Measurements from ENCODE around the gene BCAP31. TPM values are rescaled to one million over a fixed set of nuclear protein-coding genes. Genes with fewer than 3 reads are reported as not detected.

Gene BCAP31
- total RNA-seq, 1 donor from 2014 or later = 219 TPM

DNA sequence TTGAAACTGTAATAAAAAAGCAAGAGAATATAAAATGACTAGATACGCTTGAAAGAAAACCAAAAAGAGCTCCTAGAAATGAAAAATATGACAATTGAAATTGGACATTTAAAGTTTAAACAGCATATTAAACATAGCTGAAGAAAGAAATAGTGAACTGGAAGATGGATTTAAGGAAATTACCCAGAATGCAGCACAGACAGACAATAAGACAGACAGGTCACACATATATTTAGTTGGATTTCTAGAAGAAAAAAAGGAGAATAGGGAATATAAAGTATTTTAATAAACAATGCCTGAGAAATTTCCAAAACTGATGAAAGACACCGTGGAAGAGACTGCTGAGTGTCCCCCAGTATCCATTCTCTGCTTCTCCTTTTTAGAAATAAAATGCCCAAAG lies 70.6 kb downstream of the BCAP31 start:
- Histone ChIP-seq H3K79me2 (ENCODE audit: insufficient read depth, low read length) (no peaks in the 10 kb centered on the region), H4K20me1 (ENCODE audit: insufficient read depth, low read length) (no peaks in the 10 kb centered on the region), H3K4me2 (ENCODE audit: low read length) (no peak overlapping the region), H3K4me1 (ENCODE audit: insufficient read depth, low read length) (no peaks in the 10 kb centered on the region), H3K4me3 (ENCODE audit: insufficient read depth, low read depth, low read length) (no peak overlapping the region), H3K9me3 (ENCODE audit: insufficient read depth, low read depth, low read length) (no peaks in the 10 kb centered on the region), H2AFZ (ENCODE audit: low read depth, low read length) (no peak overlapping the region), H3K36me3 (ENCODE audit: insufficient read depth, low read length) (no peaks in the 10 kb centered on the region), H3K27ac (ENCODE audit: low read depth, low read length) (no peak overlapping the region), H3K27me3 (ENCODE audit: insufficient read depth, low read length) (no peaks in the 10 kb centered on the region), H3K9ac (ENCODE audit: low read length) (no peak overlapping the region)
- no peak overlapping the region for H3K27ac Mint-ChIP-seq (ENCODE audit: unreplicated experiment)
- no peak for TF ChIP-seq EZH2 (IDR thresholded peaks at IDR 0.05; ENCODE audit: insufficient read depth, low read length)
- TF ChIP-seq, protein P1, sequence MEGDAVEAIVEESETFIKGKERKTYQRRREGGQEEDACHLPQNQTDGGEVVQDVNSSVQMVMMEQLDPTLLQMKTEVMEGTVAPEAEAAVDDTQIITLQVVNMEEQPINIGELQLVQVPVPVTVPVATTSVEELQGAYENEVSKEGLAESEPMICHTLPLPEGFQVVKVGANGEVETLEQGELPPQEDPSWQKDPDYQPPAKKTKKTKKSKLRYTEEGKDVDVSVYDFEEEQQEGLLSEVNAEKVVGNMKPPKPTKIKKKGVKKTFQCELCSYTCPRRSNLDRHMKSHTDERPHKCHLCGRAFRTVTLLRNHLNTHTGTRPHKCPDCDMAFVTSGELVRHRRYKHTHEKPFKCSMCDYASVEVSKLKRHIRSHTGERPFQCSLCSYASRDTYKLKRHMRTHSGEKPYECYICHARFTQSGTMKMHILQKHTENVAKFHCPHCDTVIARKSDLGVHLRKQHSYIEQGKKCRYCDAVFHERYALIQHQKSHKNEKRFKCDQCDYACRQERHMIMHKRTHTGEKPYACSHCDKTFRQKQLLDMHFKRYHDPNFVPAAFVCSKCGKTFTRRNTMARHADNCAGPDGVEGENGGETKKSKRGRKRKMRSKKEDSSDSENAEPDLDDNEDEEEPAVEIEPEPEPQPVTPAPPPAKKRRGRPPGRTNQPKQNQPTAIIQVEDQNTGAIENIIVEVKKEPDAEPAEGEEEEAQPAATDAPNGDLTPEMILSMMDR (IDR thresholded peaks at IDR 0.05; ENCODE audit: insufficient read depth, low read depth, low read length) = no peak
- no peaks in the 10 kb centered on the region for H3K4me1 Mint-ChIP-seq (ENCODE audit: low read depth, unreplicated experiment)
- FAIRE-seq = no peak
- H3K27me3 Mint-ChIP-seq (ENCODE audit: low read depth, unreplicated experiment) = peaks cover 10% of the 10 kb centered on the region
- DNase-seq (ENCODE audit: low read depth) = no peak
- H3K36me3 Mint-ChIP-seq (ENCODE audit: low read depth, unreplicated experiment) = no peaks in the 10 kb centered on the region
- H3K4me3 Mint-ChIP-seq (ENCODE audit: unreplicated experiment) = no peak overlapping the region
- no peaks in the 10 kb centered on the region for H3K9me3 Mint-ChIP-seq (ENCODE audit: unreplicated experiment)

DNA sequence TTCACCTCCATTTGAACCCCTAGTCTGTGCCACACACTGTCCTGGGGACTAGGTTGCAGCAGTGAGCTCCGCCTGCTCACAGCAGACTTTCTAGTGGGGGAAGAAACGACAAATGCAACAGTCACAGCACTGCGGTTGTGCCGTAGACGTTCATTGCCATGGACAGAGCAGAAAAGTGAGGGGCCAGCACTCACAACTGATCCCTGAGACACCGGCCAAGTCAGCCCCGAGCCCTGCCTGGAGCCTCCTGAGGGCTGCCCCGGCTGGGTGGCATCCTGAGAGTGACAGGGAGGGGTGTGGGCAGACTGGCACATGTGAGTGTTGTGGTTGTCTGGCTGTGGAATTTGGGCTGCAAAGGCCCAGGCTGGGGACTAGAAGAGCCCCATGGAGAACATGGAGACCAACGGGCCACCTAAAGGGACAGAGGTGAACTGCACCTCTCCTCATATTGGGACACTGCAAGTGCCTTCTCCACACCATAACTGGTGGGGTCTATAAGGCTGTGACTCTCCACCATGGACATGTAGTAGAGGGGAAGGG lies 72.6 kb downstream of the BCAP31 start:
- H2AFZ ChIP-seq (ENCODE audit: low read depth, low read length) = no peak overlapping the region
- H3K4me1 Mint-ChIP-seq (ENCODE audit: low read depth, unreplicated experiment) = no peaks in the 10 kb centered on the region
- H3K36me3 ChIP-seq (ENCODE audit: insufficient read depth, low read length) = no peaks in the 10 kb centered on the region
- no peak overlapping the region for H3K27ac ChIP-seq (ENCODE audit: low read depth, low read length)
- H3K4me2 ChIP-seq (ENCODE audit: low read length) = no peak overlapping the region
- H3K27me3 ChIP-seq (ENCODE audit: insufficient read depth, low read length) = peaks cover 9% of the 10 kb centered on the region
- H3K36me3 Mint-ChIP-seq (ENCODE audit: low read depth, unreplicated experiment) = no peaks in the 10 kb centered on the region
- DNase-seq (ENCODE audit: low read depth) = no peak
- H3K9ac ChIP-seq (ENCODE audit: low read length) = no peak overlapping the region
- no peaks in the 10 kb centered on the region for H3K4me1 ChIP-seq (ENCODE audit: insufficient read depth, low read length)
- no peak overlapping the region for H3K4me3 Mint-ChIP-seq (ENCODE audit: unreplicated experiment)
- H3K27me3 Mint-ChIP-seq (ENCODE audit: low read depth, unreplicated experiment) = peaks cover 10% of the 10 kb centered on the region
- H3K27ac Mint-ChIP-seq (ENCODE audit: unreplicated experiment) = no peak overlapping the region
- no peak overlapping the region for H3K4me3 ChIP-seq (ENCODE audit: insufficient read depth, low read depth, low read length)
- FAIRE-seq = no peak
- no peaks in the 10 kb centered on the region for H3K9me3 Mint-ChIP-seq (ENCODE audit: unreplicated experiment)
- H4K20me1 ChIP-seq (ENCODE audit: insufficient read depth, low read length) = no peaks in the 10 kb centered on the region
- TF ChIP-seq, protein P1 (IDR thresholded peaks at IDR 0.05; ENCODE audit: insufficient read depth, low read depth, low read length) = no peak
- no peak for TF ChIP-seq EZH2 (IDR thresholded peaks at IDR 0.05; ENCODE audit: insufficient read depth, low read length)
- H3K9me3 ChIP-seq (ENCODE audit: insufficient read depth, low read depth, low read length) = no peaks in the 10 kb centered on the region
- no peaks in the 10 kb centered on the region for H3K79me2 ChIP-seq (ENCODE audit: insufficient read depth, low read length)

DNA sequence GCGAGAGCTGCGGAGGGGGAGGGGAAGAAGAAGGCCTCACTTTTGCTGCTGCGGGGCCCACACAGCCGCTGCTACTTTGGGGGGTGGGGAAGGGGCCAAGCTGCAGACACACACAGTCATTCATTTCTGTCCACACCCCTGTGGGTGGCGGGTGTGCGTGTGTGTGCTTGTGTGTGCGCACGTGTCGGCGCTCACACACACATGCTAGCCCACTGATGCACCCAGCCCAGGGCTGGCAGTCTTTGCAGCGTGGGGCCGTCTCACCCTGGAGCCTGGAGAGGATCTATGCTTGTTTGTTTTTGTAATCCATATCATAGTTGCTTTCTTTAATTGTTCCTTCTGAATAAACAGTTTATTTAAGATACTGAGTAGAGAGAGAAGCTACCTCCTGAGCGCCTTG lies 73.2 kb downstream of the BCAP31 start:
- Mint-ChIP-seq H3K4me1 (ENCODE audit: low read depth, unreplicated experiment) (no peaks in the 10 kb centered on the region), H3K36me3 (ENCODE audit: low read depth, unreplicated experiment) (no peaks in the 10 kb centered on the region), H3K27me3 (ENCODE audit: low read depth, unreplicated experiment) (peaks cover 15% of the 10 kb centered on the region), H3K27ac (ENCODE audit: unreplicated experiment) (no peak overlapping the region), H3K4me3 (ENCODE audit: unreplicated experiment) (no peak overlapping the region), H3K9me3 (ENCODE audit: unreplicated experiment) (no peaks in the 10 kb centered on the region)
- TF ChIP-seq, protein P1 (IDR thresholded peaks at IDR 0.05; ENCODE audit: insufficient read depth, low read depth, low read length) = no peak
- no peak for TF ChIP-seq EZH2 (IDR thresholded peaks at IDR 0.05; ENCODE audit: insufficient read depth, low read length)
- FAIRE-seq (no peak), DNase-seq (ENCODE audit: low read depth) (no peak)
- no peak overlapping the region for H3K27ac ChIP-seq (ENCODE audit: low read depth, low read length)
- no peak overlapping the region for H3K4me3 ChIP-seq (ENCODE audit: insufficient read depth, low read depth, low read length)
- no peak overlapping the region for H3K9ac ChIP-seq (ENCODE audit: low read length)
- peaks cover 9% of the 10 kb centered on the region for H3K27me3 ChIP-seq (ENCODE audit: insufficient read depth, low read length)
- no peak overlapping the region for H3K4me2 ChIP-seq (ENCODE audit: low read length)
- no peaks in the 10 kb centered on the region for H3K36me3 ChIP-seq (ENCODE audit: insufficient read depth, low read length)
- H3K9me3 ChIP-seq (ENCODE audit: insufficient read depth, low read depth, low read length) = no peaks in the 10 kb centered on the region
- H2AFZ ChIP-seq (ENCODE audit: low read depth, low read length) = no peak overlapping the region
- H4K20me1 ChIP-seq (ENCODE audit: insufficient read depth, low read length) = no peaks in the 10 kb centered on the region
- H3K79me2 ChIP-seq (ENCODE audit: insufficient read depth, low read length) = no peaks in the 10 kb centered on the region
- no peaks in the 10 kb centered on the region for H3K4me1 ChIP-seq (ENCODE audit: insufficient read depth, low read length)

Measured in astrocyte (in vitro differentiated cells and primary cell).